Thoracic aorta (tissue), 2 donors: ENCODE results near the gene TENM4. TPM values are rescaled to one million over a fixed set of nuclear protein-coding genes. Genes with fewer than 3 reads are reported as not detected.

ENCODE experiments used
- ATAC-seq: fragments of 150-250 bp; one replicate; pipeline ENCODE4 v1.8.0; 2017; ENCODE audit warnings: low read depth; ENCODE audit not compliant: insufficient number of reproducible peaks, low FRiP score
- DNase-seq: peaks from one replicate; pipeline ENCODE4 v3.0.0-alpha.2; 2020; ENCODE audit warnings: low spot score
- H3K27ac ChIP-seq, 2 donors: fragments of 200-600 bp; sonication (generic); 1 replicate in 1 of 2; 2 replicates in 1 of 2; pipeline ENCODE4 v1.5.1; 2016; ENCODE audit warnings: mild to moderate bottlenecking in 2 of 2, moderate library complexity in 2 of 2
- H3K27me3 ChIP-seq: fragments of 200-600 bp; sonication (generic); replicated peaks from 2 replicates; pipeline ENCODE4 v1.6.0; 2016; ENCODE audit warnings: mild to moderate bottlenecking; ENCODE audit not compliant: insufficient read depth
- H3K36me3 ChIP-seq: fragments of 200-600 bp; sonication (generic); one replicate; pipeline ENCODE4 v1.5.1; 2016
- H3K4me1 ChIP-seq, 2 donors: fragments of 200-600 bp; sonication (generic); 1 replicate in 1 of 2; 2 replicates in 1 of 2; pipeline versions ENCODE4 v1.5.1 to v1.6.0; 2016; ENCODE audit warnings: low read depth in 2 of 2, mild to moderate bottlenecking in 1 of 2; ENCODE audit not compliant: control insufficient read depth in 1 of 2
- H3K4me3 ChIP-seq: fragments of 200-600 bp; sonication (generic); 2 replicates; pipeline ENCODE4 v1.5.1; 2016; ENCODE audit warnings: mild to moderate bottlenecking
- H3K9me3 ChIP-seq: fragments of 200-600 bp; sonication (generic); 2 replicates; pipeline ENCODE4 v1.5.1; 2016
- CTCF ChIP-seq: fragments of 200-600 bp; sonication (generic); IDR thresholded peaks from one replicate; pipeline ENCODE4 v1.5.1; 2019; ENCODE audit warnings: antibody characterized with exemption
- total RNA-seq, 2 donors: library from RNA; depleted of rRNA; stranded (reverse); fragments of >200 nt; gene quantifications; one replicate each; pipeline versions ENCODE4 v1.1.0 to v1.2.3, GENCODE V29; 2016

Gene TENM4
- total RNA-seq, 2 donors from 2014 or later = 6.1 to 13.3 TPM

- peaks cover 3% of the 10 kb centered on the region for H3K9me3 ChIP-seq
- DNase-seq = no peak
- H3K4me3 ChIP-seq = no peak overlapping the region
- no peaks in the 10 kb centered on the region for H3K27me3 ChIP-seq
- peaks cover 0 to 6% of the 10 kb centered on the region in 2 donors for H3K4me1 ChIP-seq
- H3K36me3 ChIP-seq = no peaks in the 10 kb centered on the region
- ATAC-seq = no peak
- no peak overlapping the region for H3K27ac ChIP-seq
- no peak for TF ChIP-seq CTCF
Measured at GRCh38 chr11:78995171-78995570, 445.7 kb downstream of the TENM4 start.

DNA sequence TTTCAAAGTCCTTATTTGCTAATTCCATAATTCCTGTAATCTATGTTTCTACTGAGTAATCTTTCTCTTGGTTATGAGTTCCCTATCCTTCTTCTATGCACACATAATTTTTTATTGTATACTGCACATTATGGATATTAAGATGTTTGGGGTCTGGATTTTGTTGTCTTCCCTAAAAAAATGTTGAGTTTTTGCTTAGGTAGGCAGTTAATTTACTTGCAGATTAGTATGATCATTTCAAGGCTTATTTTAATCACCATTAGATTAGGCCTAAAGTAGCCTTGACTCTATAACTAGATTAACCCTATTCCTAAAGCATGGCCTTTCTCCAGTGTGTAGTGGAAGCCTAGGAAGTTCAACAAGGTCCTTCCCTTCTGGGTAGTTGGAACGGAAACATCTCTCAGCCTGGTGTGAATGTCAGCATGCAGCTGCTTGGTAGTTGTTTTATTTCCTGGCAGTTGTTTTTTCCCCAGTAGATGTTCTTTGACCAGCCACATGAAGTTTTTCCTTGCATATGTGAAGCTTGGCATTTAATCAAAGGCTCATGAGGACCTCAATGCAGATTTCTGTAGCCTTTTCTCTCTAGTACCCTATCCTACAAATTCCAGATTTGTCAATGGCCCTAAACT, 446.9 kb downstream of the TENM4 start:
- H3K27me3 ChIP-seq = no peaks in the 10 kb centered on the region
- no peak overlapping the region for H3K27ac ChIP-seq
- no peak overlapping the region for H3K4me3 ChIP-seq
- DNase-seq = no peak
- H3K36me3 ChIP-seq = no peaks in the 10 kb centered on the region
- no peaks in the 10 kb centered on the region for H3K9me3 ChIP-seq
- TF ChIP-seq CTCF = no peak
- ATAC-seq = no peak
- peaks cover 0 to 6% of the 10 kb centered on the region in 2 donors for H3K4me1 ChIP-seq

DNA sequence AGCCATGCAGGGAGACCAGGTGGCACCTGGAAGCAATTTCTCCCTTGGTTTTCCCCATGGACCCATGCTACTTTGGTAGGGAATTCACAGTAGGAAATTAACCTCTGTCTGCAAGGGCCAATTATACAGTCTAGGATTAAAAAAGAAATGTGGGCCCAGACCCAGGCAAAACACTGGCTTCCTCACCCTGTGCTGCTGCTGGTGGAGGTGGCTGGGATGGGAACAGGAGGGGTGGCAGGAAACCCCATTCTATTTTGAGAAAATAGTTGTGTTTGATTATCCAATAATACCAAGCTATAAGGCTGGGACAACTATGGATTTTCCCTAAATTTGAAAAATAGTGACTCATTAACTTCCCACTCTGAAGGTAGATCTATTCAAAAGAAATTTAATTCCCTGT, 449.1 kb downstream of the TENM4 start:
- no peak for ATAC-seq
- DNase-seq = no peak
- no peaks in the 10 kb centered on the region for H3K9me3 ChIP-seq

DNA sequence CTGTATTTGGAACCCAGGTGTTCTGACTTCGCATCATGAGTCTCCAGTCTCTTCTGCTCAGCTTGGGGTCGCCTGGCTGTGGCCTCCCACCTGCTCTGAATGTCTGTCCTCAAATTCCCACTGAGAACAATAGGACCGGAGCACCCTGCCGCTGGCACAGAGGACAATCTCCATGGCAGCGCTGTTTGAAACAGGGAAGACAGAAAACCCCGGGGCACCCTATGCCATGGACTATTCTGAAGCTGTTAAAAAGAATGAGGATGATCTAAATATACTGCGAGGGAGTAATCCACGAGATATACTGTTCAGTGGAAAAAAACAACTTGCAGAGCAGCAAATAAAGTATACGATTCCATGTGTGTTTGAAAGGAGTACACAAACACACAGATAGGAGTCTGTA, 450.6 kb downstream of the TENM4 start:
- no peak overlapping the region for H3K27ac ChIP-seq
- no peak for TF ChIP-seq CTCF
- H3K4me3 ChIP-seq = no peak overlapping the region
- no peaks in the 10 kb centered on the region for H3K27me3 ChIP-seq
- H3K9me3 ChIP-seq = no peaks in the 10 kb centered on the region
- peaks cover 0 to 6% of the 10 kb centered on the region in 2 donors for H3K4me1 ChIP-seq
- H3K36me3 ChIP-seq = no peaks in the 10 kb centered on the region
- ATAC-seq = no peak
- DNase-seq = no peak

More for the DNA sequence above, 449.1 kb downstream of the TENM4 start:
- peaks cover 0 to 6% of the 10 kb centered on the region in 2 donors for H3K4me1 ChIP-seq
- H3K27ac ChIP-seq = no peak overlapping the region
- no peaks in the 10 kb centered on the region for H3K36me3 ChIP-seq
- TF ChIP-seq CTCF = no peak
- H3K4me3 ChIP-seq = no peak overlapping the region
- no peaks in the 10 kb centered on the region for H3K27me3 ChIP-seq

DNA sequence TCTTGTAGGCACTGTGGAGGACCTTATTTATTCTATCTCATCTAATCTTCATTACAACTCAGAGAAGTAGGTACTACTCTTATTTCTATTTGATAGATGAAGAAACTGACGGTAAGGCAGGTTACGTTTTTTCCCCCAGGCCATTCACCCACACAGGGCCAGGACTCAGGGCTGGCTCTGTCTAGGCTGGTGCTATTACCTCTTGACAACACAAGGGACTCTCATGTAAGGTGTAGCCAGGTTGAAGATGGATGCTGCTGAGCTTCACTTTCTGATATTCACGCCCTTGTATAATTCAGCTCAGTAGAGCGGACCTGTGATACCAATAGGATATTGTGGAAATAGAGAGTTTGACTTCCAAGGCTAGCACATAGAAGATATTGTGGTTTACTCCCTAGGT, 453.1 kb downstream of the TENM4 start:
- ATAC-seq = no peak
- H3K27me3 ChIP-seq = no peaks in the 10 kb centered on the region
- no peak for TF ChIP-seq CTCF

More for the DNA sequence above, 453.1 kb downstream of the TENM4 start:
- no peak for DNase-seq
- Histone ChIP-seq H3K27ac (no peak overlapping the region), H3K4me1 (peaks cover 0 to 6% of the 10 kb centered on the region in 2 donors), H3K4me3 (no peak overlapping the region), H3K36me3 (no peaks in the 10 kb centered on the region), H3K9me3 (no peaks in the 10 kb centered on the region)
